Psoas muscle (tissue), 8 donors: ENCODE data around the gene ODAD3. TPM values are rescaled to one million over a fixed set of nuclear protein-coding genes. Genes with fewer than 3 reads are reported as not detected.
"Not testable (repeated sequence)": the region's sequence is repeated elsewhere in the genome, so short reads cannot be mapped to it uniquely, and the experiment has no call there.

Experiments used
- ATAC-seq, 4 donors: fragments of 200-7000 bp; cut with Tn5 transposase; one replicate each; pipeline ENCODE4 v1.9.1; 2020; ENCODE audit warnings: moderate library complexity in 3 of 4, mild to moderate bottlenecking in 2 of 4
- DNase-seq, 2 donors: peaks; one replicate each; pipeline ENCODE4 v3.0.0-alpha.2; 2020
- H3K27ac ChIP-seq: fragments of 200-600 bp; one replicate; pipeline ENCODE4 v1.8.0; 2022
- H3K27me3 ChIP-seq, 3 donors: fragments of 200-600 bp in 1 of 3; one replicate each; pipeline versions ENCODE4 v1.6.1 to v1.8.0; 2013 to 2022; ENCODE audit warnings: low read length in 2 of 3, mild to moderate bottlenecking in 2 of 3, moderate library complexity in 1 of 3; ENCODE audit not compliant: insufficient read depth in 3 of 3
- H3K36me3 ChIP-seq, 2 donors: fragments of 200-600 bp in 1 of 2; one replicate each; pipeline versions ENCODE4 v1.6.1 to v1.8.0; 2013 to 2022; ENCODE audit warnings: low read depth in 1 of 2, mild to moderate bottlenecking in 1 of 2, moderate library complexity in 1 of 2; ENCODE audit not compliant: insufficient read depth in 1 of 2
- H3K4me1 ChIP-seq: fragments of 200-600 bp; one replicate; pipeline ENCODE4 v1.8.0; 2022
- H3K4me3 ChIP-seq: fragments of 200-600 bp; one replicate; pipeline ENCODE4 v1.8.0; 2022; ENCODE audit warnings: mild to moderate bottlenecking
- H3K9me3 ChIP-seq: fragments of 200-600 bp; one replicate; pipeline ENCODE4 v1.8.0; 2022
- WGBS, 3 donors: extraction: QIAGEN DNeasy Blood & Tissue Kit; methylation state at CpG; one replicate each; pipeline versions ENCODE4 v1.1.6 to v1.1.7; 2013; 5-methylcytosine and 5-hydroxymethylcytosine counted together
- intact Hi-C, 2 donors: fragments of 100-400 bp; cut with DNase I; formaldehyde crosslinking; loops; one replicate each; pipeline versions ENCODE4 v1.11.0 to v1.14.2; 2022
- polyA plus RNA-seq, 3 donors: library from polyadenylated mRNA; stranded (reverse); fragments of 200-250 nt; gene quantifications; one replicate each; pipeline ENCODE4 v1.2.3, GENCODE V29; 2013
- total RNA-seq, 4 donors: library from RNA; stranded (reverse); fragmentation: NEBNext Ultra II Directional in 2 of 4; extraction: Animal tissue kit (Norgen Biotek cat#: 25700) in 2 of 4; gene quantifications; one replicate each; pipeline versions ENCODE4 v1.2.1 to v1.2.4, GENCODE V29; 2021 to 2023
- TF ChIP-seq, protein P1 (sequence below): fragments of 200-600 bp; IDR thresholded peaks from one replicate; pipeline ENCODE4 v1.8.0; 2022; ENCODE audit warnings: antibody characterized with exemption
- donor health status: healthy with polysubstance abuse.
- donor health status: DM: no; HTN: no; CAD: no; lungs with moderate emphysema.
- donor health status: Bipolar disorder and iron deficiency.
- donor health status: healthy.
- donor health status: DM: yes; HTN: yes; CAD: no.
- donor health status: DM: no; HTN: no; CAD: no.
- donor health status: DM: no; HTN: no; CAD: no.
- donor health status: DM: yes; HTN: yes; CAD: no.

Gene ODAD3
- total and polyA plus RNA-seq, 7 donors, result 0.09 to 0.87 (median 0.17) TPM; not detected in 2

DNA sequence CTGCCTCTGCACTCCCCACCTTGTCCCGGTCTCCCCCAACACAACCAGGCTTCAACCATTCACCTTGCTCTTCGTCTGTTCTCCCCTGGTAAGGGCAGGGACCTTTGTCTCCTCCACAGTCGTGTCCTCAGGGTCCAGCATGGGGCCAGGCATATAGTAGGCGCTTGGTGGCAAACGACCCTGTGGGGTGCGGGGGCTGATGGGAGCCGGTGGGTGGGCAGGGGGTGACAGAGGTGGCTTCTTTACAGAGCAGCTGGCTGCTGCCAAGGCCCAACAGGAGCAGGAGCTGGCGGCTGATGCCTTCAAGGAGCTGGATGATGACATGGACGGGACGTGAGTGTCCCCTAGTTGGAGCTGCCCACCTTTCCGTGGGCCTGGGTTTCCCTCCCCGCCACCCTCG, 10.2 kb upstream of the ODAD3 start:
- H3K27ac ChIP-seq, result no peak overlapping the region
- no peak for ATAC-seq
- H3K36me3 ChIP-seq, result peaks cover 0 to 95% of the 10 kb centered on the region in 2 donors
- no peaks in the 10 kb centered on the region for H3K4me1 ChIP-seq
- TF ChIP-seq, protein P1, sequence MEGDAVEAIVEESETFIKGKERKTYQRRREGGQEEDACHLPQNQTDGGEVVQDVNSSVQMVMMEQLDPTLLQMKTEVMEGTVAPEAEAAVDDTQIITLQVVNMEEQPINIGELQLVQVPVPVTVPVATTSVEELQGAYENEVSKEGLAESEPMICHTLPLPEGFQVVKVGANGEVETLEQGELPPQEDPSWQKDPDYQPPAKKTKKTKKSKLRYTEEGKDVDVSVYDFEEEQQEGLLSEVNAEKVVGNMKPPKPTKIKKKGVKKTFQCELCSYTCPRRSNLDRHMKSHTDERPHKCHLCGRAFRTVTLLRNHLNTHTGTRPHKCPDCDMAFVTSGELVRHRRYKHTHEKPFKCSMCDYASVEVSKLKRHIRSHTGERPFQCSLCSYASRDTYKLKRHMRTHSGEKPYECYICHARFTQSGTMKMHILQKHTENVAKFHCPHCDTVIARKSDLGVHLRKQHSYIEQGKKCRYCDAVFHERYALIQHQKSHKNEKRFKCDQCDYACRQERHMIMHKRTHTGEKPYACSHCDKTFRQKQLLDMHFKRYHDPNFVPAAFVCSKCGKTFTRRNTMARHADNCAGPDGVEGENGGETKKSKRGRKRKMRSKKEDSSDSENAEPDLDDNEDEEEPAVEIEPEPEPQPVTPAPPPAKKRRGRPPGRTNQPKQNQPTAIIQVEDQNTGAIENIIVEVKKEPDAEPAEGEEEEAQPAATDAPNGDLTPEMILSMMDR, result no peak
- DNase-seq, result no peak
- H3K4me3 ChIP-seq, result no peak overlapping the region
- WGBS, 3 donors, result 87 to 92% (median 90%) methylated on average over 8 to 13 of the region's 13 CpGs
- intact Hi-C loops, result loop anchor here in 1 of 2 donors (5.0 kb wide), 1 partner anchor 153 kb away; no protein-coding TSS in a partner anchor
- H3K27me3 ChIP-seq, result no peaks in the 10 kb centered on the region
- no peaks in the 10 kb centered on the region for H3K9me3 ChIP-seq

DNA sequence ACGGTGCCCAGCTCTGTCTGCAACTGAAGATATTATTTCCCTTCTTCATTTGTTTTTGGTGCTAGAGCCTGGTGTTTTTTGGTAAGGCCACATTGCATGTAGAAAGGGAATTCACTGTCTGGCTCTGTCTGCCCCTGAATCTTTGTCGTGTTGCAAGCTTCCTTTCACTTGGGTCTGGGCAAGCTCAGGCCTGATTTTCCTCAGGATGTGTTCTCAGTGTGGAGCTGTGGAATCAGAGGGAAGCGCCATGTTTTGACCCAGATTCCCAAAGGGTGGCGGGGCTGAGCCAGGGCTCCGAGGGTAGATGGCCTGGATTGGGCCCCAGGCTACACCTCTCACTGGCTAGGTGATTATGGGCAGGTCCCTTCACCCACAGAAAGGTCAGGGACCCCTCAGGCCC, 9.1 kb upstream of the ODAD3 start:
- TF ChIP-seq, protein P1, result no peak
- no peak for DNase-seq
- Histone ChIP-seq H3K4me1 (no peaks in the 10 kb centered on the region), H3K36me3 (peaks cover 0 to 95% of the 10 kb centered on the region in 2 donors), H3K27me3 (no peaks in the 10 kb centered on the region), H3K9me3 (no peaks in the 10 kb centered on the region), H3K4me3 (no peak overlapping the region), H3K27ac (no peak overlapping the region)
- ATAC-seq, result no peak
- intact Hi-C loops, result no loop called here
- 77 to 78% (median 77%) methylated on average over 5 of the region's 5 CpGs for WGBS, 3 donors

DNA sequence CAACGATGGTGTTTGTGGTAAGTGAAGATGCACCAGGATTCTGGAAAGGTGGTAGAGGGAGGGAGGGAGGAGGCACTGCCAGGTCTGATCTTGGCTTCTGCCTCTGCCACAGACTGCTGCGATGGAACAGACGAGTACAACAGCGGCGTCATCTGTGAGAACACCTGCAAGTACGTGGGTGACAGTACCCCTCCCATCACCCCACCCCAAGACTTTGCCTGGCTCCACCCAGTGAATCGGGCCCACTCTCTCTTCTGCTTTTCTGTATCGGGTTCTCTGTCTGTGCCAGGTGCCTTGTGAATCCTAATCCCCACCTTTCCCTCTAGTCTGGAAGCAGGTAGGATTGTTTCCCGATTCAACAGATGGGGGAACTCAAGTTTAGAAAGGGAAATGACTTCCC, 3.0 kb upstream of the ODAD3 start:
- Histone ChIP-seq H3K9me3 (no peaks in the 10 kb centered on the region), H3K4me3 (no peak overlapping the region), H3K27me3 (no peaks in the 10 kb centered on the region), H3K4me1 (peaks cover 9% of the 10 kb centered on the region), H3K36me3 (peaks cover 0 to 66% of the 10 kb centered on the region in 2 donors), H3K27ac (no peak overlapping the region)
- WGBS, 3 donors, result 92 to 96% (median 93%) methylated on average over 9 of the region's 9 CpGs
- TF ChIP-seq, protein P1, result no peak
- ATAC-seq (no peak), DNase-seq (no peak)
- intact Hi-C loops, result no loop called here

DNA sequence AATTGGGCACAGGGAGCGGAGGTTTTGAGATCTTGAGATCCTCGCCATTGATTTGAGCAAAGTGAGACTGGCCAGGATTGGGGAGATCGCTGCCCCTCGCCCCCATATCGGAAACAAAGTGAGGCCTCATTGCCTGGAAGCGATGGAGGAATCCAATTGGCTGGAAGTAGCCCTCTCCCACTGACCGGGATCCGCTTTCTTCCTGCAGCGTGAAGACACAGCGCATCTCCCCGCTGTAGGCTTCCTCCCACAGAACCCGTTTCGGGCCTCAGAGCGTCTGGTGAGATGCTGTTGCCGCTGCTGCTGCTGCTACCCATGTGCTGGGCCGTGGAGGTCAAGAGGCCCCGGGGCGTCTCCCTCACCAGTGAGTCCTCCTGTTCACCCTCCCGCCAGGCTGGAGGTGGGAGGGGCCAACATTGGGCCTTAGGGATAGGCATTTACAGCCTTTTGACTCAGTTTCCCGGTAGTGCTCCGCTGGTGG, 952 bp upstream of the ODAD3 start:
- H3K4me3 ChIP-seq, result peak overlapping the region; percentile 94
- intact Hi-C loops, result no loop called here
- H3K36me3 ChIP-seq, result peaks cover 0 to 45% of the 10 kb centered on the region in 2 donors
- TF ChIP-seq, protein P1, result no peak
- H3K9me3 ChIP-seq, result no peaks in the 10 kb centered on the region
- ATAC-seq (no peak), DNase-seq (no peak)
- no peaks in the 10 kb centered on the region for H3K27me3 ChIP-seq
- peaks cover 9% of the 10 kb centered on the region for H3K4me1 ChIP-seq
- 3 to 5% (median 4%) methylated on average over 21 of the region's 21 CpGs for WGBS, 3 donors
- peak overlapping the region; percentile 79 for H3K27ac ChIP-seq

DNA sequence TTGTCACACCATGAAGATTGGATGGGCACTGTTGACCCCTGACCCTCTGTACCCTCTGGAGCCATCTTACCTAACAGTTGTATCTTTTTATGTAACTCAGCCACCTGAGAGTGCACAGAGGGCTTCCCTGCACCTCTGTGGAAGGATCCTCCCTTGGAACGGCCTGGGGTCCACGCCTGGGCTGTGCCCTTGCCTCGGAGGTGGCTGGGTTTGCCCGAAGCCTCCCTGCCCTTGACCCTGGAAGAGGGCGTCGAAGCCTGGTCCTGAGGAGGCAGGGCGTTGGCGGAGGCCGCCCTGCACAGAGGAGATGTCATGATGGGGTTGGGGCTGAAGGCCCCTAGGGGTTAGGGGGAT, 241 bp downstream of the ODAD3 start:
- Histone ChIP-seq H3K27ac (peak overlapping the region; percentile 79), H3K4me3 (peak overlapping the region; percentile 94), H3K27me3 (no peaks in the 10 kb centered on the region), H3K36me3 (peaks cover 0 to 33% of the 10 kb centered on the region in 2 donors), H3K9me3 (no peaks in the 10 kb centered on the region), H3K4me1 (peaks cover 9% of the 10 kb centered on the region)
- ATAC-seq, result no peak
- intact Hi-C loops, result loop anchor here in 1 of 2 donors (5.0 kb wide), 1 partner anchor 57 kb away; no protein-coding TSS in a partner anchor
- WGBS, 3 donors, result 4 to 5% (median 4%) methylated on average over 6 to 9 of the region's 9 CpGs
- TF ChIP-seq, protein P1, result no peak
- no peak for DNase-seq

DNA sequence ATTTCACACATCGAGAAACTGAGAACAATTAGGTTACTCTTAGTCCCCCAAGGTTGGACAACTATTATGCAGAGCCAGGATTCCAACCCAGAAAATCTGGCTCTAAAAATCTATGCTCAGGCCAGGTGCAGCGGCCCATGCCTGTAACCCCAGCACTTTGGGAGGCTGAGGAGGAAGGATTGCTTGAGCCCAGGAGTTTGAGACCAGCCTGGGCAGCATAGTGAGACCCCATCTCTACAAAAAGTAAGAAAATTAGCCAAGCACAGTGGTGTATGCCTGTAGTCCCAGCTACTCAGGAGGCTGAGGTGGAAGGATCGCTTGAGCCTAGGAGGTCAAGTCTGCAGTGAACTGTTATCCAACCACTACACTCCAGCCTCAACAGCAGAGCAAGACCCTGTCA, 1.4 kb downstream of the ODAD3 start:
- intact Hi-C loops, result loop anchor here in 1 of 2 donors (5.0 kb wide), 1 partner anchor 56 kb away; no protein-coding TSS in a partner anchor
- H3K9me3 ChIP-seq, H3K27ac ChIP-seq, H3K4me1 ChIP-seq, ATAC-seq, DNase-seq, H3K27me3 ChIP-seq, H3K4me3 ChIP-seq: not testable (repeated sequence)
- peaks cover 0 to 22% of the 10 kb centered on the region in 2 donors for H3K36me3 ChIP-seq
- WGBS, 3 donors, result 94 to 97% (median 95%) methylated on average over 3 of the region's 3 CpGs
